Neutrophil (primary cell): ENCODE data around the gene FLII.

Experiments
- H3K27ac ChIP-seq: fragments of 200-600 bp; sonication (generic); 2 replicates; pipeline ENCODE4 v1.5.1; 2016; ENCODE audit warnings: mild to moderate bottlenecking, moderate library complexity
- H3K27me3 ChIP-seq: fragments of 200-600 bp; sonication (generic); 2 replicates; pipeline ENCODE4 v1.6.0; 2016; ENCODE audit warnings: mild to moderate bottlenecking
- H3K36me3 ChIP-seq: fragments of 200-600 bp; sonication (generic); 2 replicates; pipeline ENCODE4 v1.5.1; 2017
- H3K4me1 ChIP-seq, 2 experiments: fragments of 200-600 bp in 1 of 2; sonication (generic) in 1 of 2; 1 replicate in 1 of 2; 2 replicates in 1 of 2; pipeline versions ENCODE4 v1.5.1 to v1.6.1; 2013 to 2016; ENCODE audit warnings: low read depth in 1 of 2, low read length in 1 of 2, mild to moderate bottlenecking in 1 of 2, moderate library complexity in 1 of 2; ENCODE audit not compliant: control insufficient read depth in 1 of 2, insufficient read depth in 1 of 2
- H3K4me3 ChIP-seq, 2 experiments: fragments of 200-600 bp in 1 of 2; sonication (generic) in 1 of 2; 1 replicate in 1 of 2; 2 replicates in 1 of 2; pipeline ENCODE4 v1.5.1; 2013 to 2016; ENCODE audit warnings: low read depth in 1 of 2, low read length in 1 of 2, mild to moderate bottlenecking in 1 of 2, moderate library complexity in 1 of 2
- H3K9me3 ChIP-seq: fragments of 200-600 bp; sonication (generic); 2 replicates; pipeline ENCODE4 v1.5.1; 2016
- CTCF ChIP-seq: fragments of 200-600 bp; sonication (generic); IDR thresholded peaks from 2 replicates; pipeline ENCODE4 v1.5.1; 2016; ENCODE audit warnings: antibody characterized with exemption

The FLII gene

DNA sequence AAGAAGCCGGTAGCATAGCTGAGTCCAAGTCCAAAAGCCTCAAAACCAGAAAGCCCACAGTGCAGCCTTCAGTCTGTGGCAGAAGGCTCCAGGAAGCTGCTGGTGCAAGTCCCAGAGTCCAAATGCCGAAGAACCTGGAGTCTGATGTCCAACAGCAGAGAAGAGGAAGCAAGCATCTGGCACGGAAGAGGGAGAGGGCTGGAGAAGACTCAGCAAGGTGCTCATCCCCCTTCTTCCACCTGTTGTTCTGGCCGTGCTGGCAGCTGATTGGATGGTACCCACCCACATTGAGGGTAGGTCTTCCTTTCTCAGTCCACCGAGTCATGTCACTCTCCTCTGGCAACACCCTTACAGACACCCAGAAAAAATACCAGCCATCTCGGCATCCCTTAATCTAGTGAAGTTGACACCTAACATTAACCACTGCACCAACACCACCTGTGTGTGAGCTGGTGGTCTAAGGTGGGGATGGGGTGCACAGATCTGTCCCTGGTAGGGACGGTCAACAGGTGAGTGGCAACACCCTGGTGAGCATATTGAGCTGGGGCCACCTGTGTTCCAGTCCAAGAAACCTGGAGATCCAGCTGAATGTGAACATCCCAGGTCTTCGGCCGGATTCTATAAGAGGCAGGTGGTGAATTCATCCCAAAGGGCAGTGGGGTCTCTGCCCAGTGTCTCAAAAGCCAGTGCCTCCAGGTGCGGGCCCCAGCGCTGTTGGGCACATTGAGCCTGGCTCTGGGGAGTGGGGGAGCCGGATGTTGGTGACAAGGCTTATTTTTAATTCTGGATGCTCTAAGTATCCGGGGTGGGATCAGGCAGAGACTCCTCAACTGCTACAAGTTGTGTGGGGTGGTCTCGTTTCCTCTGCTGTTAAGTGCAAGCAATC is 11.8 kb upstream of the FLII start:
- no peaks in the 10 kb centered on the region for H3K4me1 ChIP-seq
- H3K27me3 ChIP-seq, result no peaks in the 10 kb centered on the region
- peaks cover 63% of the 10 kb centered on the region for H3K36me3 ChIP-seq
- no peak overlapping the region for H3K4me3 ChIP-seq
- no peak overlapping the region for H3K27ac ChIP-seq
- TF ChIP-seq CTCF, result no peak
- no peaks in the 10 kb centered on the region for H3K9me3 ChIP-seq

- no peak for TF ChIP-seq CTCF
- H3K4me1 ChIP-seq, result no peaks in the 10 kb centered on the region
Measured at GRCh38 chr17:18267927-18268711, 9.6 kb upstream of the FLII start.

GRCh38 chr17:18267366-18267765 is 8.8 kb upstream of the FLII start:
- Histone ChIP-seq H3K4me1 (no peaks in the 10 kb centered on the region), H3K36me3 (peaks cover 59% of the 10 kb centered on the region), H3K9me3 (no peaks in the 10 kb centered on the region), H3K27ac (no peak overlapping the region), H3K27me3 (no peaks in the 10 kb centered on the region), H3K4me3 (no peak overlapping the region)
- no peak for TF ChIP-seq CTCF

More at GRCh38 chr17:18267927-18268711, 9.6 kb upstream of the FLII start:
- no peak overlapping the region for H3K4me3 ChIP-seq
- H3K9me3 ChIP-seq, result no peaks in the 10 kb centered on the region
- H3K36me3 ChIP-seq, result peaks cover 65% of the 10 kb centered on the region
- no peak overlapping the region for H3K27ac ChIP-seq
- H3K27me3 ChIP-seq, result no peaks in the 10 kb centered on the region

DNA sequence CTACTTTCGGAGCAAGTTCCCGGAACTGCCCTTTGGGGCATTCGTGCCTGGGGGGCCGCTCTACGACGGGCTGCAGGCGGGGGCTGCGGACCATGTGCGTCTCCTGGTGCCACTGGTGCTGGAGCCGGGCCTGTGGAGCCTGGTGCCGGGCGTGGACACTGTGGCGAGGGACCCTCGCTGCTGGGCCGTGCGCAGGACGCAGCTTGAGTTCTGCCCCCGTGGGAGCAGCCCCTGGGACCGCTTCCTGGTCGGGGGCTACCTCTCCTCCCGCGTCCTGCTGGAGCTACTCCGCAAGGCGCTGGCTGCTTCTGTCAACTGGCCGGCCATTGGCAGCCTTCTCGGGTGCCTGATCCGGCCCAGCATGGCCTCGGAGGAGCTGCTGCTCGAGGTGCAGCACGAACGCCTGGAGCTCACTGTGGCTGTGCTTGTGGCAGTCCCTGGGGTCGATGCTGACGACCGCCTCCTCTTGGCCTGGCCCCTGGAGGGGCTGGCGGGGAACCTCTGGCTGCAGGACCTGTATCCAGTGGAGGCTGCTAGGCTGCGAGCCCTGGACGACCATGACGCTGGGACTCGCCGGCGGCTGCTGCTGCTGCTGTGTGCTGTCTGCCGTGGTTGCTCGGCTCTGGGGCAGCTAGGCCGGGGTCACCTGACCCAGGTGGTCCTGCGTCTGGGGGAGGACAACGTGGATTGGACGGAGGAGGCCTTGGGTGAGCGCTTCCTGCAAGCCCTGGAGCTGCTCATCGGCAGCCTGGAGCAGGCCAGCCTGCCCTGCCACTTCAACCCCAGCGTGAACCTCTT is 5.5 kb upstream of the FLII start:
- TF ChIP-seq CTCF, result no peak
- Histone ChIP-seq H3K36me3 (peaks cover 29% of the 10 kb centered on the region), H3K9me3 (no peaks in the 10 kb centered on the region), H3K27me3 (no peaks in the 10 kb centered on the region), H3K4me1 (peaks cover 25 to 26% of the 10 kb centered on the region in 2 experiments), H3K27ac (no peak overlapping the region), H3K4me3 (no peak overlapping the region)

GRCh38 chr17:18262641-18263040 is 4.1 kb upstream of the FLII start:
- H3K27ac ChIP-seq, result no peak overlapping the region
- H3K9me3 ChIP-seq, result no peaks in the 10 kb centered on the region
- H3K27me3 ChIP-seq, result no peaks in the 10 kb centered on the region
- no peak overlapping the region for H3K4me3 ChIP-seq
- H3K36me3 ChIP-seq, result peaks cover 29% of the 10 kb centered on the region
- TF ChIP-seq CTCF, result no peak
- H3K4me1 ChIP-seq, result peaks cover 32 to 33% of the 10 kb centered on the region in 2 experiments
